ENCODE data around the gene SMAP1. TPM values are rescaled to one million over a fixed set of nuclear protein-coding genes. Genes with fewer than 3 reads are reported as not detected.

SMAP1 gene
- polyA plus RNA-seq, 3 donors, result 12.6 to 22.1 (median 20.3) TPM

GRCh38 chr6:70905742-70906141 is 238.1 kb downstream of the SMAP1 start:
- Histone ChIP-seq H4K20me1 (ENCODE audit: insufficient read depth, low read length) (no peaks in the 10 kb centered on the region), H2AFZ (ENCODE audit: insufficient read depth, low read depth, low read length, poor library complexity, severe bottlenecking) (no peak overlapping the region), H3K9me3 (replicated peaks in 1 of 2; ENCODE audit: control insufficient read depth in 1 of 2, insufficient read depth in 1 of 2, low read length in 2 of 2) (no peaks in the 10 kb centered on the region), H3K27ac (ENCODE audit: low read depth in 1 of 2, low read length in 2 of 2) (no peak overlapping the region), H3K4me1 (ENCODE audit: control insufficient read depth in 1 of 2, insufficient read depth in 2 of 2, low read length in 2 of 2) (no peaks in the 10 kb centered on the region), H3K4me2 (replicated peaks; ENCODE audit: extremely low read depth, low read length, poor library complexity, severe bottlenecking) (no peak overlapping the region), H3K9ac (ENCODE audit: insufficient read depth, low read length, poor library complexity, severe bottlenecking) (no peak overlapping the region), H3K27me3 (ENCODE audit: control insufficient read depth in 2 of 2, insufficient read depth in 2 of 2, low read length in 2 of 2) (no peaks in the 10 kb centered on the region), H3K4me3 (replicated peaks in 1 of 3; ENCODE audit: low read depth in 2 of 3, low read length in 3 of 3) (no peak overlapping the region), H3K36me3 (replicated peaks in 1 of 2; ENCODE audit: control insufficient read depth in 1 of 2, insufficient read depth in 2 of 2, low read length in 2 of 2) (no peaks in the 10 kb centered on the region), H3K79me2 (ENCODE audit: insufficient read depth, low read length) (no peaks in the 10 kb centered on the region)
- H3K4me3 Mint-ChIP-seq, result no peak overlapping the region
- no peaks in the 10 kb centered on the region for H3K4me1 Mint-ChIP-seq
- intact Hi-C loops (cut with micrococcal nuclease), result no loop called here
- TF ChIP-seq CTCF (IDR thresholded peaks at IDR 0.05), result no peak
- H3K27ac Mint-ChIP-seq, result no peak overlapping the region
- peaks cover 0 to 1% (median 0%) of the 10 kb centered on the region in 7 donors for H3K9me3 Mint-ChIP-seq
- H3K36me3 Mint-ChIP-seq, result no peaks in the 10 kb centered on the region
- DNase-seq, result no peak
- H3K27me3 Mint-ChIP-seq (ENCODE audit: low read depth in 3 of 3), result peaks cover 5 to 6% (median 6%) of the 10 kb centered on the region in 3 donors
- no CpG with 5 or more reads among the region's 1 CpG for WGBS (ENCODE audit: insufficient coverage)

Other genes starting within 250 kb of the SMAP1 start
- gene SDHAF4, start 101.0 kb upstream of the SMAP1 start, polyA plus RNA-seq, result 1 to 10 TPM; 1.5 to 8.3 (median 7.4) TPM